ENCODE measurements around the gene ANO10. TPM values are rescaled to one million over a fixed set of nuclear protein-coding genes. Genes with fewer than 3 reads are reported as not detected.

Gene ANO10
- total RNA-seq, 1 donor from 2014 or later = 32.8 TPM

DNA sequence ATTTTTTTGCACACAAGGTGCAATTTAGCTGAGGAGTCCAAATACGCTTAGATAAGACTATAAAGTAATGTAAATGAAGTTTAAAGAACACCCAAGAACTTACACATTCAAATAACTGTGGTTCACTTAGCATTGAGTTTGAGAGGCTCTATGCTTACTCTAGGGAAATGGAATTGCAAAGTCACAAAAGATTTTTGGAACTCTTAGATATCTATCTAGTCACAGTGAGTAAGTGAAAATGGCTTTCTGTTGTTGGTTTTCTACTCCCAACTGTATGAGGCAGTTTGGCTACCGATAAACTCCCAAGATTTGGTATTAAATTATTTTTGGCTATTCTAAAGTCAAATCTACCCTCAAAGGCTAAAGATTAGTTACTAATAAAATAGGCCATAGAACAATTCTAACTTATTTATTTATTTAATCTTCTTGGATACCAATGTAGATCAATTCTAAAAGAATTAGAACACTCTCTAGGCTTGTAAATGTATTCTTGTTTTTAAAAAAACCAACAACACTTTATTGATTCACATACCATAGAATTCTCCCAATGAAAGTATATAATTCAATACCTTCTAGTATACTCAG lies 170.0 kb downstream of the ANO10 start:
- no peak overlapping the region for H3K27ac Mint-ChIP-seq (ENCODE audit: unreplicated experiment)
- DNase-seq (ENCODE audit: extremely low spot score, unreplicated experiment) = no peak
- TF ChIP-seq, protein P1, sequence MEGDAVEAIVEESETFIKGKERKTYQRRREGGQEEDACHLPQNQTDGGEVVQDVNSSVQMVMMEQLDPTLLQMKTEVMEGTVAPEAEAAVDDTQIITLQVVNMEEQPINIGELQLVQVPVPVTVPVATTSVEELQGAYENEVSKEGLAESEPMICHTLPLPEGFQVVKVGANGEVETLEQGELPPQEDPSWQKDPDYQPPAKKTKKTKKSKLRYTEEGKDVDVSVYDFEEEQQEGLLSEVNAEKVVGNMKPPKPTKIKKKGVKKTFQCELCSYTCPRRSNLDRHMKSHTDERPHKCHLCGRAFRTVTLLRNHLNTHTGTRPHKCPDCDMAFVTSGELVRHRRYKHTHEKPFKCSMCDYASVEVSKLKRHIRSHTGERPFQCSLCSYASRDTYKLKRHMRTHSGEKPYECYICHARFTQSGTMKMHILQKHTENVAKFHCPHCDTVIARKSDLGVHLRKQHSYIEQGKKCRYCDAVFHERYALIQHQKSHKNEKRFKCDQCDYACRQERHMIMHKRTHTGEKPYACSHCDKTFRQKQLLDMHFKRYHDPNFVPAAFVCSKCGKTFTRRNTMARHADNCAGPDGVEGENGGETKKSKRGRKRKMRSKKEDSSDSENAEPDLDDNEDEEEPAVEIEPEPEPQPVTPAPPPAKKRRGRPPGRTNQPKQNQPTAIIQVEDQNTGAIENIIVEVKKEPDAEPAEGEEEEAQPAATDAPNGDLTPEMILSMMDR (IDR thresholded peaks at IDR 0.05) = no peak
- no peaks in the 10 kb centered on the region for H3K27me3 Mint-ChIP-seq (ENCODE audit: unreplicated experiment)
- H3K9me3 Mint-ChIP-seq (ENCODE audit: unreplicated experiment) = no peaks in the 10 kb centered on the region
- H3K4me3 Mint-ChIP-seq (ENCODE audit: unreplicated experiment) = no peak overlapping the region
- no peaks in the 10 kb centered on the region for H3K4me1 Mint-ChIP-seq (ENCODE audit: unreplicated experiment)
- no peaks in the 10 kb centered on the region for H3K36me3 Mint-ChIP-seq (ENCODE audit: unreplicated experiment)

- Mint-ChIP-seq H3K27me3 (ENCODE audit: unreplicated experiment) (no peaks in the 10 kb centered on the region), H3K27ac (ENCODE audit: unreplicated experiment) (no peak overlapping the region), H3K4me3 (ENCODE audit: unreplicated experiment) (no peak overlapping the region), H3K9me3 (ENCODE audit: unreplicated experiment) (no peaks in the 10 kb centered on the region), H3K36me3 (ENCODE audit: unreplicated experiment) (no peaks in the 10 kb centered on the region), H3K4me1 (ENCODE audit: unreplicated experiment) (peaks cover 5% of the 10 kb centered on the region)
- TF ChIP-seq, protein P1 (IDR thresholded peaks at IDR 0.05) = no peak
- no peak for DNase-seq (ENCODE audit: extremely low spot score, unreplicated experiment)
Observed at GRCh38 chr3:43448098-43448497, 173.7 kb downstream of the ANO10 start.

GRCh38 chr3:43445820-43446219 lies 176.0 kb downstream of the ANO10 start:
- H3K27me3 Mint-ChIP-seq (ENCODE audit: unreplicated experiment) = no peaks in the 10 kb centered on the region
- H3K4me1 Mint-ChIP-seq (ENCODE audit: unreplicated experiment) = peaks cover 10% of the 10 kb centered on the region
- no peak overlapping the region for H3K4me3 Mint-ChIP-seq (ENCODE audit: unreplicated experiment)

DNA sequence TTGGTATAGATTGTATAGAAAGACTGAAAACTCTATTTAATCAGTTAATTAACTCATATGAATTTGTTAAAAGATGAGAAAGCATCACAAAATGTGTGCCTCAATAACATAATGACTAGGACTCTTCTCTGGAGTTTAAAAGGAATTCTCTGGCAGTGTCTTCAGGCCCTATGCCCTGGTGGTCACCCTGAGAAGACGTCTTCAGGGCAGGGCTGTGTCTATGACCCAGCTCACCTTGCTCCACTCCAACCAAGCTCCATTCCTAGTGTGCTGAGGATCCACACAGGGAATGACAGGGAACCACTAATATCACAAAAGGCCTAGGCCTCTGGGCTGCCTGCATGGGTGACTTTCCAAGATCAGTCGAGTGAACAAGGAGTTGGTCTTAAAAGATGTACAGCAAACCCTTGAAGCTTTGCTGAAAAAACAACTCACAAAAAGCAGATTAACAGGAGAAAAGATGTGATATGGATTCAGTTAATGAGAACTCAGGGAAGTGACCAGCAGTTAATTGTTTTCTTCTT lies 178.9 kb downstream of the ANO10 start:
- Mint-ChIP-seq H3K27ac (ENCODE audit: unreplicated experiment) (no peak overlapping the region), H3K36me3 (ENCODE audit: unreplicated experiment) (peaks cover 8% of the 10 kb centered on the region), H3K9me3 (ENCODE audit: unreplicated experiment) (peaks cover 25% of the 10 kb centered on the region), H3K4me1 (ENCODE audit: unreplicated experiment) (peaks cover 15% of the 10 kb centered on the region), H3K4me3 (ENCODE audit: unreplicated experiment) (no peak overlapping the region), H3K27me3 (ENCODE audit: unreplicated experiment) (no peaks in the 10 kb centered on the region)
- no peak for DNase-seq (ENCODE audit: extremely low spot score, unreplicated experiment)
- TF ChIP-seq, protein P1 (IDR thresholded peaks at IDR 0.05) = no peak

More at GRCh38 chr3:43445820-43446219, 176.0 kb downstream of the ANO10 start:
- Mint-ChIP-seq H3K9me3 (ENCODE audit: unreplicated experiment) (peaks cover 8% of the 10 kb centered on the region), H3K36me3 (ENCODE audit: unreplicated experiment) (no peaks in the 10 kb centered on the region), H3K27ac (ENCODE audit: unreplicated experiment) (peak overlapping the region; percentile 12)
- no peak for DNase-seq (ENCODE audit: extremely low spot score, unreplicated experiment)
- TF ChIP-seq, protein P1 (IDR thresholded peaks at IDR 0.05) = no peak

DNA sequence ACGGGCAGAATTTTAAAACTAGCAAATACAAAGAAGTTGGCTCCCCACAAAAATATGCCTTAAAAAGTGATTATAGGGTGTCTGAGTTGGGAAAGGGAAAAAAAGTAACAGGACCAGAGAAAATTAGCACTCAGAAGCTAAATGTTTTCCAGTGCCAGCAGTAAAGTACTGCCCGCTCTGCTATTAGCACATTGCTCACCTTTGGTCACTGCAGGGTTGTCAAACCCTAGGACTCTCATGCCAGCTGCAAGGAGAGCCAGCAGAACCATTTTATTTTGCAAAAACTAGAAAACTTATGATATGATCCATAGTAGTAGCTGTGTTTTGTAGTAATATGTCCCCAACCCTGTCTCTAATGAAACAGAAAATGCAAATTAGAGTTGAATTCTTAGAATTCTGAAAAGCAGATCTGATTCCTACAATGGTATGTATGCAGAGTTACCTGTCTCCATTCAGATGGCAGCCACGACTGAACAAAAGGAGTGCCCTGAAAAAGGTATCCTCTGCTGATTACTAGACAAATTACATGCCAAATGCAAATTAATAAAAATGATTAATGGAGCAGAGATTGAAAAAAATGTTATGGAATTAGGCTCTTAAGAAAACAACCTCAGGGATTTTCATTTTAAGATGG lies 185.2 kb downstream of the ANO10 start:
- H3K9me3 Mint-ChIP-seq (ENCODE audit: unreplicated experiment) = peaks cover 25% of the 10 kb centered on the region
- H3K4me3 Mint-ChIP-seq (ENCODE audit: unreplicated experiment) = no peak overlapping the region
- no peak for DNase-seq (ENCODE audit: extremely low spot score, unreplicated experiment)
- no peak overlapping the region for H3K27ac Mint-ChIP-seq (ENCODE audit: unreplicated experiment)
- peaks cover 16% of the 10 kb centered on the region for H3K36me3 Mint-ChIP-seq (ENCODE audit: unreplicated experiment)
- peaks cover 10% of the 10 kb centered on the region for H3K4me1 Mint-ChIP-seq (ENCODE audit: unreplicated experiment)
- H3K27me3 Mint-ChIP-seq (ENCODE audit: unreplicated experiment) = no peaks in the 10 kb centered on the region
- TF ChIP-seq, protein P1 (IDR thresholded peaks at IDR 0.05) = no peak
